ENCODE results near the gene NCK1.
"Not testable (repeated sequence)": the region's sequence is repeated elsewhere in the genome, so short reads cannot be mapped to it uniquely, and the experiment has no call there.

DNA sequence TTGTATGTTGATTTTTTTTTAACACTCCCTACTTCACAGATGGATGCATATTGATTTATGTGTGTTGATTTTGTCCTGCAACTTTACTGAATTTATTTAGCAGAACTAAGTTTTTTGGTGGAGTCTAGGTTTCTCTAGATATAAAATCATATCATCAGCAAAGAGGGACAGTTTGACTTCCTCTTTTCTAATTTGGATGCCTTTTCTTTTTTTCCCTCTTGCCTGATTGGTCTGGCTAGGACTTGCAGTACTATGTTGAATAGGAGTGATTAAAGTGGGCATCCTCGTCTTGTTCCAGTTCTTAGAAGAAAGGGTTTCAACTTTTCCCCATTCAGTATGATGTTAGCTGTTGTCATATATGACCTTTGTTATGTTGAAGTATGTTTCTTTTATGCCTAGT is 38.7 kb downstream of the NCK1 start:
- TF ChIP-seq POLR2A (IDR thresholded peaks at IDR 0.05), result not testable (repeated sequence)
- TF ChIP-seq, protein P1, sequence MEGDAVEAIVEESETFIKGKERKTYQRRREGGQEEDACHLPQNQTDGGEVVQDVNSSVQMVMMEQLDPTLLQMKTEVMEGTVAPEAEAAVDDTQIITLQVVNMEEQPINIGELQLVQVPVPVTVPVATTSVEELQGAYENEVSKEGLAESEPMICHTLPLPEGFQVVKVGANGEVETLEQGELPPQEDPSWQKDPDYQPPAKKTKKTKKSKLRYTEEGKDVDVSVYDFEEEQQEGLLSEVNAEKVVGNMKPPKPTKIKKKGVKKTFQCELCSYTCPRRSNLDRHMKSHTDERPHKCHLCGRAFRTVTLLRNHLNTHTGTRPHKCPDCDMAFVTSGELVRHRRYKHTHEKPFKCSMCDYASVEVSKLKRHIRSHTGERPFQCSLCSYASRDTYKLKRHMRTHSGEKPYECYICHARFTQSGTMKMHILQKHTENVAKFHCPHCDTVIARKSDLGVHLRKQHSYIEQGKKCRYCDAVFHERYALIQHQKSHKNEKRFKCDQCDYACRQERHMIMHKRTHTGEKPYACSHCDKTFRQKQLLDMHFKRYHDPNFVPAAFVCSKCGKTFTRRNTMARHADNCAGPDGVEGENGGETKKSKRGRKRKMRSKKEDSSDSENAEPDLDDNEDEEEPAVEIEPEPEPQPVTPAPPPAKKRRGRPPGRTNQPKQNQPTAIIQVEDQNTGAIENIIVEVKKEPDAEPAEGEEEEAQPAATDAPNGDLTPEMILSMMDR (IDR thresholded peaks at IDR 0.05), result not testable (repeated sequence)
